Right cardiac atrium (tissue), 5 donors: ENCODE results near the gene LARP6. TPM values are rescaled to one million over a fixed set of nuclear protein-coding genes. Genes with fewer than 3 reads are reported as not detected.

Experiments used
- ATAC-seq, 2 donors: fragments of 200-7000 bp; cut with Tn5 transposase; one replicate each; pipeline versions ENCODE4 v1.8.0 to v1.9.1; 2020; ENCODE audit warnings: moderate library complexity in 2 of 2, mild to moderate bottlenecking in 1 of 2
- DNase-seq, 3 donors: peaks; one replicate each; pipeline ENCODE4 v3.0.0-alpha.2; 2020
- H3K27ac ChIP-seq: one replicate; pipeline ENCODE4 v1.5.1; 2013; ENCODE audit warnings: mild to moderate bottlenecking, low read length, control low read depth, moderate library complexity
- H3K27me3 ChIP-seq: one replicate; pipeline ENCODE4 v1.6.1; 2013; ENCODE audit not compliant: control insufficient read depth, insufficient read depth
- H3K4me1 ChIP-seq: one replicate; pipeline ENCODE4 v1.6.1; 2013; ENCODE audit warnings: low read length; ENCODE audit not compliant: control insufficient read depth, insufficient read depth
- H3K4me3 ChIP-seq: one replicate; pipeline ENCODE4 v1.5.1; 2013; ENCODE audit warnings: low read length, control low read depth
- H3K9me3 ChIP-seq: one replicate; pipeline ENCODE4 v1.6.1; 2013; ENCODE audit warnings: low read length; ENCODE audit not compliant: control insufficient read depth
- WGBS: extraction: QIAGEN DNeasy Blood & Tissue Kit; methylation state at CpG from one replicate; pipeline ENCODE4 v1.1.7; 2013; 5-methylcytosine and 5-hydroxymethylcytosine counted together
- intact Hi-C, 4 donors: fragments of 100-400 bp; cut with DNase I; formaldehyde crosslinking; loops; one replicate each; pipeline versions ENCODE4 v1.11.0 to v1.14.0; 2022 to 2023
- polyA plus RNA-seq: library from polyadenylated mRNA; stranded (reverse); fragments of 200-250 nt; gene quantifications from one replicate; pipeline ENCODE4 v1.2.3, GENCODE V29; 2013
- total RNA-seq, 4 donors: library from RNA; stranded (reverse); fragmentation: NEBNext Ultra II Directional; extraction: Animal tissue kit (Norgen Biotek cat#: 25700); gene quantifications; one replicate each; pipeline ENCODE4 v1.2.1, GENCODE V29; 2021
- donor health status: healthy with polysubstance abuse.
- donor health status: DM: no; HTN: yes; CAD: no.
- donor health status: DM: no; HTN: no; CAD: no.
- donor health status: DM: no; HTN: yes; CAD: no; lungs with severe emphysema.
- donor health status: DM: yes; HTN: yes; CAD: no.

Gene LARP6
- total and polyA plus RNA-seq, 5 donors = 32.3 to 44.0 (median 35.6) TPM

GRCh38 chr15:70793694-70794093, 60.3 kb downstream of the LARP6 start:
- Histone ChIP-seq H3K4me3 (no peak overlapping the region), H3K4me1 (no peaks in the 10 kb centered on the region), H3K27ac (no peak overlapping the region), H3K9me3 (no peaks in the 10 kb centered on the region), H3K27me3 (no peaks in the 10 kb centered on the region)
- intact Hi-C loops = no loop called here
- DNase-seq (peak in 1 of 3 donors; percentile 55), ATAC-seq (no peak)
- WGBS = 75% methylated on average over 6 of the region's 6 CpGs

- WGBS = 68% methylated on average over 2 of the region's 2 CpGs
- H3K4me1 ChIP-seq = no peaks in the 10 kb centered on the region
- H3K9me3 ChIP-seq = no peaks in the 10 kb centered on the region
- ATAC-seq (no peak), DNase-seq (no peak)
- no peaks in the 10 kb centered on the region for H3K27me3 ChIP-seq
- no peak overlapping the region for H3K27ac ChIP-seq
- no peak overlapping the region for H3K4me3 ChIP-seq
- intact Hi-C loops = no loop called here
Measured at GRCh38 chr15:70792171-70792573, 61.8 kb downstream of the LARP6 start.

GRCh38 chr15:70791259-70791658, 62.7 kb downstream of the LARP6 start:
- Histone ChIP-seq H3K9me3 (no peaks in the 10 kb centered on the region), H3K4me3 (no peak overlapping the region), H3K27me3 (no peaks in the 10 kb centered on the region), H3K4me1 (no peaks in the 10 kb centered on the region), H3K27ac (no peak overlapping the region)
- intact Hi-C loops = no loop called here
- ATAC-seq (no peak), DNase-seq (no peak)
- 84% methylated on average over 5 of the region's 5 CpGs for WGBS

GRCh38 chr15:70789213-70789612, 64.7 kb downstream of the LARP6 start:
- peak in 1 of 2 donors; percentile 22 for ATAC-seq

GRCh38 chr15:70788114-70789049, 65.6 kb downstream of the LARP6 start:
- Histone ChIP-seq H3K27ac (no peak overlapping the region), H3K4me1 (no peaks in the 10 kb centered on the region), H3K4me3 (no peak overlapping the region), H3K27me3 (no peaks in the 10 kb centered on the region), H3K9me3 (no peaks in the 10 kb centered on the region)
- intact Hi-C loops = no loop called here
- no peak for DNase-seq
- no peak for ATAC-seq
- WGBS = 84% methylated on average over 6 of the region's 6 CpGs

More at GRCh38 chr15:70789213-70789612, 64.7 kb downstream of the LARP6 start:
- Histone ChIP-seq H3K9me3 (no peaks in the 10 kb centered on the region), H3K4me1 (no peaks in the 10 kb centered on the region), H3K27ac (no peak overlapping the region), H3K4me3 (no peak overlapping the region), H3K27me3 (no peaks in the 10 kb centered on the region)
- intact Hi-C loops = no loop called here
- WGBS = 76% methylated on average over 4 of the region's 4 CpGs
- no peak for DNase-seq

- no peak for ATAC-seq
- no peak overlapping the region for H3K27ac ChIP-seq
- WGBS = 94% methylated on average over 4 of the region's 4 CpGs
- no peaks in the 10 kb centered on the region for H3K9me3 ChIP-seq
- intact Hi-C loops = no loop called here
- no peaks in the 10 kb centered on the region for H3K27me3 ChIP-seq
- no peaks in the 10 kb centered on the region for H3K4me1 ChIP-seq
- no peak for DNase-seq
- no peak overlapping the region for H3K4me3 ChIP-seq
Measured at GRCh38 chr15:70786996-70787395, 67.0 kb downstream of the LARP6 start.

- ATAC-seq = no peak
- intact Hi-C loops = no loop called here
Measured at GRCh38 chr15:70783610-70784022, 70.3 kb downstream of the LARP6 start.

GRCh38 chr15:70783041-70783440, 70.9 kb downstream of the LARP6 start:
- Histone ChIP-seq H3K27ac (no peak overlapping the region), H3K4me1 (no peaks in the 10 kb centered on the region), H3K27me3 (no peaks in the 10 kb centered on the region), H3K4me3 (no peak overlapping the region), H3K9me3 (no peaks in the 10 kb centered on the region)
- no peak for ATAC-seq
- WGBS = 88% methylated on average over 3 of the region's 3 CpGs
- no peak for DNase-seq
- intact Hi-C loops = no loop called here

More at GRCh38 chr15:70783610-70784022, 70.3 kb downstream of the LARP6 start:
- WGBS = 66% methylated on average over 6 of the region's 6 CpGs
- DNase-seq = no peak
- H3K4me1 ChIP-seq = no peaks in the 10 kb centered on the region
- H3K27ac ChIP-seq = no peak overlapping the region
- no peak overlapping the region for H3K4me3 ChIP-seq
- no peaks in the 10 kb centered on the region for H3K27me3 ChIP-seq
- no peaks in the 10 kb centered on the region for H3K9me3 ChIP-seq

GRCh38 chr15:70781236-70781635, 72.7 kb downstream of the LARP6 start:
- Histone ChIP-seq H3K4me3 (no peak overlapping the region), H3K27me3 (no peaks in the 10 kb centered on the region), H3K9me3 (no peaks in the 10 kb centered on the region), H3K4me1 (no peaks in the 10 kb centered on the region), H3K27ac (no peak overlapping the region)
- 93% methylated on average over 5 of the region's 5 CpGs for WGBS
- intact Hi-C loops = no loop called here
- DNase-seq = no peak
- ATAC-seq = no peak
